HuH-7 (cell line): ENCODE results near the gene GPR183.

Source experiments
- DNase-seq: peaks from one replicate; pipeline ENCODE4 v3.0.0; 2011; ENCODE audit warnings: low spot score

Gene GPR183, protein sequence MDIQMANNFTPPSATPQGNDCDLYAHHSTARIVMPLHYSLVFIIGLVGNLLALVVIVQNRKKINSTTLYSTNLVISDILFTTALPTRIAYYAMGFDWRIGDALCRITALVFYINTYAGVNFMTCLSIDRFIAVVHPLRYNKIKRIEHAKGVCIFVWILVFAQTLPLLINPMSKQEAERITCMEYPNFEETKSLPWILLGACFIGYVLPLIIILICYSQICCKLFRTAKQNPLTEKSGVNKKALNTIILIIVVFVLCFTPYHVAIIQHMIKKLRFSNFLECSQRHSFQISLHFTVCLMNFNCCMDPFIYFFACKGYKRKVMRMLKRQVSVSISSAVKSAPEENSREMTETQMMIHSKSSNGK

DNA sequence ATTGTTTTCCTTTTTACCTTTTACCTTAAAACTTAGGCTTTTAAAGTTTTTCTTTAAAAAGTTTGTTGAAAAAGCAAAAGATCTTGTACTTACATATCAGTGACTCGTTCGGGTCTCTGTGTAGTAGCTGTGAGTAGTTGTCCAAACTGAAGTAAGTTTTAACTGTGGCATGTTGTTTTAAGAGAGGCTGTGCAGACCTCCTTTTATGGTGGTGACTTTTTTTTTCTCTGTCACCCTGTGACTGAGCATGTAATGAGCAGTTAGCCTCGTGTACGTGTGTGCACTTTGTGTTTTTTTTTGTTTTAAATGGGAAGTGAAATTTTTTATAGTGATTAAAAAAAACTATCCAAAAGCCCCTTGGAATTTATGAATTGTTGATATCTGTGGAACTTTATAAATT lies at the start of gene GPR183:
TSS of gene GPR183 (minus strand) at position 153 of the 400 bp plus-strand sequence. CDS start 11,254 bp downstream, outside the sequence.
- no peak for DNase-seq

DNA sequence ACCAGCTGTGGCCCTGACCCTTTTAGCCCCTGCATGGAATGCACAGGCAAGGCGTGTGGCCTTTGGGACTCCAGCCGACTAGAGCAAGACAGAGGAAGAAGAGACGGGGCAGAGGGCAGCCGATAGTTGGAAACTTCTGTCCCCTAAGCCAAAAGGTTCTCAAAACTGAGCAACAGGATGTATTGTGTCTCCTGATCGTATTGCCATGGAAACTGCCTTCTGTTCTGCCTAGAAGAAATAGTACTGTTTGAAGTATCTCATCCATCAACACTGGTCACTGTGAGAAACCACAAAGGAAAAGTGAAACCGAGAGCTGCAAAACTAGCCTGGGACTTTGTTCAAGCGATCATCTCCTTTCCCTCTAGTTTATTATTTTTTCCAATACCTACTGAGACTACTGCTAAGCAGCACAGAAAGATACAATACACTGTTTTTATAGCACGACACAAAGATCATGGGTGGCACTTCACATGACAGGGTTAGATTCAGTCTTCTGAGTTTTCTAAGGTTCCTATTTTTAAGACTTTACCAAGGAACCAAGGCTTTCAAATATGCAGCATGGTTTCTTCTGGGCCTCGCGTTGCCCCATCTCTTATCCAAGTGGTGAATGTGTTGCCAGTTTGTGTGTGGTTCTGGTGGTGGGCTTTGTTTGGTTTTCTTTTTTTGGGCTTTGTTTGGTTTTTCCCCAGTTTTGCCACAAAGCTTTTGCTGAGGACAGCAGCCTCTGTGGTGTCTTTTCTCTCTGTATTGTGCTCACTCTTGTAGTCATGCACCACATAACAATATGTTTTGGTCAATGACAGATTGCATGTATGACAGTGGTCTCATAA lies 49.3 kb upstream of the GPR183 start:
- DNase-seq, result no peak

DNA sequence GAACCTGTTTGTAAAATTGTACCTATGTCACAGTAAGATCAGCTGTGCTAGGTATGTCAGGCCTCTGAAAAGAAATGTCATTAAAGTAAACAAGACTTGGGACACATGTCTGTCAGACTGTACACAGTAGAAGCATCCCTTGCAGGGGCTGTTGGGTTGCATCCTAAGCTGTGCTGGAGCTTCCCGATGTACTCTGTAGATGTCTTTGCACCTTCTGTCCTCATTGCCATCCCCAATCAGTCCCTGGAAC lies 48.7 kb upstream of the GPR183 start:
- no peak for DNase-seq

DNA sequence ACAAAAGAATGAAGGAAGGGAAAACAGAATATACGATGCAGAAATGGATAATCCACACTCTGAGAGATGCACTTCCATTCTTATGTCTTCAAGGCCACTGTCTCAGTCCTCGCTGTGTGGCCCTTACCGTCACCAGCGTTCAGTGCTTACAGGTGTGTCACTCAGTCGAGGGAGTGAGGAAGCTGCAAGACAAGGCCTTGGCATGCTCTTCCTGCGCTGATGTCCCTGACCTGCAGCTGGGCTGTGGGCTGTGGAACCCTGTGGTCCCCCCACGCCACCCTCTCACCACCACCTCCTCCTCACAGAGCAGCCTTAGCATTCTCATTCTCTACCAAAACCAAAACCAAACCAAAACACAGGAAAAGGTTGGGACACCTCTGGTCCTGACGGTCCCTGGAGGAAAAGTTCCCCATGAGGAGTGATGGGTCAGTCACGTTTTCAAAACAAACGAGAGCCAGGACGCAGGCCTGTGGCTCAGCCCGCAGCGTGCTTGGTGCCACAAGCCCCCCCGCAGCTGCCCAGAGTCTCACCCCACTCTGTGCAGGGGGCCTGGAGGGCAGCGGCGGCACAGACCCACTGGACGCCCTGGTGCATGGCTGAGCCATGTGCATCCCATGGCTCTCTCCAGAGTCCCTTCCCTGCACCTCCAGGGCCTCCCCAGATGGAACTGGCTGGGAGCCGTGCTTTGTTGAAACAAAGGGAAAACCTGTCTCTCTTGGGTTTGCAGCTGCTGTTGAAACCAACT lies 48.2 kb upstream of the GPR183 start:
- no peak for DNase-seq

DNA sequence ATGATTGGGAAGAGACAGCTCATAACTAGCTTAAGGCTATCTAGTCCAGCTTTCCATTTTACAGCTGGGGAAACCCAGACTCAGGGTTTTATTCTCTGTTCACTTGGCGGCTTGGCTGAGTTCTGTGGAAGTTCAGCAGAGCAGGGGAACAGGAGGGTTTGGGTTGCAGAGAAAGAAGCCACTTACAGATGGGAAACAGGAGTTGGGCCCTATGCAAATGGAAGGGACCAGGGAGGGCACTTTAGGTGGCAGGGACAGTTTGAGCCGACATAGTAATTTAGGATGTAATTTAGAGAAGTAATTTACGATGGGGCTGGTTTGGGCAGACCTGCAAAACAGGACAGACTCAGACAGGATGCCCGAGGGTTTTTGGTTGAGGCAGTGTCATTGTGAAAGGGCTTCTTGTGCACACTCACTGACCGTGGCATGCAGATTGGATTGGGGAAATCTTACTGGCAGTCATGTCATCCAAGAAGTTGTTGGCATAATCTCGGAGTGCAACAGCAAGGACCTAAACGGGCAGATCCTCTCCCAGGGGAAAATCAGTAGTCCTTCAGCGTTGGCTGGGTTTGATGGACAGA lies 47.3 kb upstream of the GPR183 start:
- no peak for DNase-seq

DNA sequence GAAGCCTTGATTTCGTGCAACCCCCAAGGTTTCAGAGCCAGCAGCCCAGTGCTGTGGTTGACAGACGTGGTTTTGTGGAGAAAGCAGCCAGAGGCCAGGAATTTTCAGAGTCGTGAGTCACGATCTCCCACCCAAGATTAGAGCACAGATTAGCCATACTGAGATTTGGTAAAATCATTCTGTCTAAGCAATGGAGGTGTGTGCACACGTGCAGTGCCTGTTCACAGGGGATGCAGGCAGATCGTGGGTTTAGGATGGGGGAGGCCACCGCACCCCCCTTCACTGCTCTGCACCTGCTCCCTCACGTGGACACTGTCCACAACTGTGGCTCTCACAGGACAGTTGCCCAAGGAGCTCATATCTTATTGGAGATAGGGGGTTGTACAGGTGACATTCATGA lies 46.6 kb upstream of the GPR183 start:
- no peak for DNase-seq

DNA sequence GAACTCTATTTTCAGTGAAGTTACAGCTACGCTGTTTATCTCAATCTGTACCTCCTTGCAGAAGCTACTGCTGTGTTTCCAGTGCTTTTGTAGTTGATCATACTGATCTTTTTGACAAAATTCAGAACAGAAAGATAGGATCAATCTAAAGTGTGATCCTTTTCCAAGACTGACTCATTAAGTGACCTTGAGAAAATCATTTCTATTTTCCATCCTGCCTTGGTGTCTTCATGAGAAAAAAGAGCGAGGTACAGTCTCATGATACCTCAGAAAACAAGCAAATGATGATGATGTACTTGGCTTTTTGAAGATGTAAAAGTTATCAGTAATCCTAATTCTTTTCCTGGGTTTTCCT lies 46.0 kb upstream of the GPR183 start:
- no peak for DNase-seq

DNA sequence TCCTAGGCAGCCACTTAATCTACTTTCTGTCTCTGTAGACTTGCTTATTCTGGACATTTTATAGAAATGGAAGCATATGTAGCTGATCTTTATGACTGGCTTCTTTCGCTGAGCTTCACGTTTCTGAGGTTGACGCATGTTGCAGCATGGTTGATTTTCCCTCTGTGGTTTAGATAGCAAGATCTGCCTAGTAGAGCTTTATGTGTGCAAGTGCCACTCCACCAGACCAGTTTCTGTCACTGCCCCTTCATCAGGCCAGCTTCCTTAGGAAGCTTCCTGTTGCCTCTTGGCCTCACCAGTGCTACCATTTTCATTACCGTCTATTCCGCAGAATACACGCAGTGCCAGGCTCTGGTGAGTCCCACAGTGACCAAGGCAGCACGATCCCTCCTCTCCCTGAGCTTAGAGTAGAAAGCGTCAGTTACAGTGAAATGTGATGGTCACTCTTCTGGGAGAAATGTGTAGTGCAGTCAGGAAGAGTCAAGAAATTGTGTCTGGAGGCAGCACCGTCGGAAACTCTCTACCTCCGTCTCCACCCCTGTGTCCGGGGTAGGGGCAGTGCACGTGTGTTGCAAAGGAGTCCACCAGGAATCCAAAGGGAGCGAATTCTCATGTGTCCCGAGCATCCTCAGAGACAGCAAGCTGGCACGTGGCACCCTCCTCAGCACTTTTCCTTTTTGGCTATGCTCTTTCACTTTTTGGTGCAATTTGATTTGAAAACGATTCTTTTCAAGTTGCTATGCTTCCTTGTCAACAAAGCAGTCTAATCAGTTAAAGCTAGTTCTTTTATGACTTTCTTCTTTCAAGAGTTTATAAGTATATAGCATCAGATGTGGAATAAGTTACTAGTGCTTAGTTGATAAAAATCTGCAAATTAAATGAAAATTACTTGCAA lies 45.4 kb upstream of the GPR183 start:
- no peak for DNase-seq

DNA sequence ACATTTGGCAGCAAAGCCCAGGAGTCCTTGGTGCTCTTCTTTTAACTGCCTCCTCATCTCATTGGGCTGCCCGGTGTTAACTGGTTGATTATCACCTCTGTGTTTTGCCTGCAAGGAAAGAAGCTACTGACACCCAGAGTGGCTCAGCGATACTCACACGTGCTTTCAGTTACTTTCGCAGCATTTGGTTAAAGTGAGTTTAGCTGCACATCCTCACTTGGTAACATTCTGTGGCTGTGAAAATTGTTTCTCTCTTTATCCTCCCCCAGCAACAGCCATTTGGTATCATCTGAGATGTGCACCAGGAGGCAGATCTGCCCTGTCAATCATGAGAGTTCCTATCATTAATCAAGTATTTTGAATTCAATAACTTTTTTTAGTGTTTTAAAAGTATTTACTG lies 44.6 kb upstream of the GPR183 start:
- no peak for DNase-seq

DNA sequence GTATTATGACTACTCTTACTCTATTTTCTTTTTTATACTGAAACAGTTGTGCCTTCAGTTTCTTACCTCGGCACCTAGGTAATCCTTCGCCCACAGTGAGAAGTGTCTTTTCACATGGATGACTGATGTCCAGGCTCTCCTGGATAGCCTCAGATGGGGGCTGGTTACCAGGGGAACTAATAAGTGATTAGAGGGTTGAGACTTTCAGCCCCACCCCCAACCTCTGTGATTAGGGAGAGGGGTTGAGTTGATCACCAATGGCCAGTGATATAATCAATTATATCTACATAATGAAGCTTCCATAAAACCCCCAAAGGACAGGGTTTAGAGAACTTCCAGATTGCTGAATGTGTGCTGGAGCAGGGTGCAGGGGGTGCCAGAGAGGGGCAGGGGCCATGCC lies 43.0 kb upstream of the GPR183 start:
- DNase-seq, result no peak

DNA sequence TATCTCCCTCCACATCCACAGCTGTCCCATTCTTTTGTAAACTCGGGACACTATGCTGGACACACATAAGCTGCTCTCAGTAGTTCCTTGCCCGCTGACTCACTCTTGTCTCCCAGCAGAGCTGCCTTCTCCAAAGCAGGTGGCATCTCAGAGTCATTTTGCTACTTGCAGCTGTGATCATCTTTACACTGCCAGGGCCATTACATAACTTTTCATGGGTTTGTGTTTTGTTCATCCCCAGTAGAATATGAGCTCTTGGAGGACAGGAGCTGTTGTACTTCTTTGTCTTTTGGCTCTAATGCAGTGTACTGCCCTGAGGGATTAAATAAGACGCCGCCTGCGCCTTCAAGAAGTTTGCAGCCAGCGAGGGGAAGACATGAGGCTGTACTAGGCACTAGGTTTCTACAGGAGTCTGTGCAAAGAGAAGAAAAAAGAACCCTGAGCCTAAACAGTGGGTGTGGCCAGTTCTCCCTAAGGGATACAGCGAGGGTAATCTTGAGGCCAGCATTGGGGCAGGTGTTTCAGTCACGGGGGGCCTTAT lies 40.8 kb upstream of the GPR183 start:
- no peak for DNase-seq

DNA sequence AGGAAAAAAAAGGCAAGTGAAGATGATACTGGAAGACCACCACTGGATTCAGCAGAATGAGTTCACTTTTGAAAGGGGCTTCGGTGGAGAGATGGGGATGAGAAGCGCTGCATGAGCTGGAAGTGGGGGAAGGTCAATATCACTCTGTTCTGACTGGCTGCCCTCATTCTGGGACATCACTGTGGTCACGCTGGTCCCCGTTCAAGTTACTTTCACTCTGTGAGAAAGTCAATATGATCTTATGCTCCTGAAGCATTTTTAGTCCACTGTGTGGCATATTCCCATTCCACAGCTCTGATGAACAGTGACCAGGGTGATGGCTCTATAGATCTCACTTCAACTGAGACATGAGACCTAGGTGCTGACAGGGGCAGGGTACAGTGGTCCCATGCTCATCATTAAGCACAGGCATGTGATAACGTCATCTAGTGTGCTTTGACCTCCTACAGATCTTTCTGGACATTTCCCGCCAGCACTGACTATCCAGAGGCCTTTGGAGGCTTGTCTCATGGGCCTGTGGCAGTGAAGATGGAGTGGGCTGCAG lies 40.2 kb upstream of the GPR183 start:
- DNase-seq, result no peak

DNA sequence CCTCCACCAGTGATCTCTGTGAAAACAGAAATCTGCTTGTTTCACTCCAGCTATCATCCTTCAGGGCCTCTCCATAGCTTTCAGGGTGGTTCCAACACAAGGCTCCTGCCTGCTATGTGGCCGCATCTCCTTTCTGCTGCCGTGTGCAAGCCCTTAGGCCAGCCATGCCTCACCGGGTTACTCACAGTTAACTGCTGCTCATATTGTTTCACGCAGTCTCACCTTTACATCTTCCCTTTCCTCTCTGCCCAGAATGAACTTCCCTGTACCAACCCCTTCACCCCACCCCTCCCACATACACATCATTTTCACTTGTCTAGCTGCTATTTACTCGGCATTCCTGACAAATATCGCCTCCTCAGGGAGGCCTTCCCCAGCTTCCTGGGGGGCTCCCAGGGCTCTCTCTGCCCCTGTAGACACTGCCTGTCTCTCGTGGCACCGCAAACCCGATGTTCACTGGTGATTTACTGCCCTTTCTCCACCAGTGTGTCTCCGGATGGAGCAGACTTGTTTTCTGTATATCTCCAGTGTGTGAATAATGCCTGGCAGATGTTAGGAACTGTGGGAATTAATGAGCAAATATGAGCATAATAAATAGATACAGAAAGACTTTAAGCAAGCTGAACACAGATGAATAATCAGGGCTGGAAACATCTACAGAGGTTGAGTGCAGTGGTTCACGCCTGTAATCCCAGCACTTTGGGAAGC lies 39.3 kb upstream of the GPR183 start:
- DNase-seq, result no peak

DNA sequence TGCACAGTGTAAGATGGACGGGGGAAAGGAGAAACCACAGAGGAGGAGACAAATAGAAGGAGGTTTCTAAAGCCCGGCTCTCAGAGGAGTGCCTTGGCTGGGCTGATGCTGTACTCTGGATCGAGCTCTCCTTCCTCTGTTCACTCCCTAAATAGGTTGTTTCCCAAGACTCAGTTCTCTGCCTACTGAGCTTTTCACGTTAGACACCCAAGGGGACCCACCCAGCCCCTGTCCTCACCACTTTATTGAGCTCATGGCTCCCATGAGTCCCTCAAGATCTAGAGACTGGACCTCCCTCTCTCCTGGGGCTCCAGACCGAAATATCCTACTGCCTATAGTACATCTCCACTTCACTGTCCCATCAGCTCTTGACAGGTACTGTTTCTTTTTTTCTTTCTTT lies 38.1 kb upstream of the GPR183 start:
- no peak for DNase-seq

DNA sequence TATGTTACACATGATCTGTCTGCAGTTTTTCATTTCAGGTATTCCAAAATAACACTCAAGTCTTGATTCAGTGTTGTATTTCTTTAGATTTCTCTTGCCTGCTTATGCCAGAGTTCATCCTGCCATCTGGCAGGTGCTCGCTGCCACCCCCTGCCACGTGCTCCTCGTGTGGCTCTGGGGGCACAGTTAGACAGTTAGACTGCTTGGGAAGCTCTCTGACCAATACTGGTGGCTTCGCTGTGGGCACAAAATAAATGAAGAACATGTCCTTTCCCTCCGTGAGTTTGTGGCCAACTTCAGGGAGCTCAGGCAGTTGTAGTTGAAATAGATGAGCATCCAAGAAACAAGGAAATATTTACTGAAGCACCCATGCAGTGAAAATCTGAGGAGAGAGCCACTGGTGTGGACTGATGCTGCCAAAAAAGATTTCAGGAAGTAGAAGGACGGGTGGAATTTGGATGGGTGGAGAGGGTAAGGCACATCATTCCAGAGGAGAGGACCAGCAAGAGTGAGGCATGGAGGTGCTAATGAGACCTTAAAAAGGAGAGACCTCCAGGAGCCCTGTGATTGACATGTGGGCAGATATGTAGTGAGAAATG lies 37.5 kb upstream of the GPR183 start:
- DNase-seq, result no peak

DNA sequence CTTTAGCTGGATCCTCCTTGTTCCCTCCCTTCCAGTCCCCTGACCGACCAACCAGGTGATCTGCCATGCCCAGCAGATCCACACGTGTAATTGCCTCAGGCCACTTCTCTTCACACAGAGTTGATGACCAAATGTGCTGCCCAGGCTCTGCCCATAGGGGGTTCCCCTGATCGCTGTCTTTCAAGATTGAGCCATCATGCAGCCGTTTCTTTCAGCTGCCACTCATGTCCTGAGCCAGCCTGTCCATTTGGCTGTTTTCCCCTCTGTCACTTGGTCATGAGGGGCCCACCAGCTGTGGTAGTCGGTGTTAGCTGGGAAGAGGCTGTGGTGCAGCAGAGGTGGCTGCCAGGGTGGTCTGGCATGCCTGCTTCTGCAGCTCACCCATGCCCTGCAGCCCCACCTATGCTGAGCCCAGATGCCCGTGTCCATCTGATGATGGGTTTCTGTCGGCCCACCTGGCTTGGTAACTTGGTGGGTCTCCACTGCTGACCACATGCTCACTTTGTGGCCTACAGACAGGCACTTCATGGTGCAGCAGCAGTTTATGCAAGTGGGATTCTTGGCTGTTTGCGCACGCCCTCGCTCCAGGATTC lies 35.6 kb upstream of the GPR183 start:
- DNase-seq, result no peak

DNA sequence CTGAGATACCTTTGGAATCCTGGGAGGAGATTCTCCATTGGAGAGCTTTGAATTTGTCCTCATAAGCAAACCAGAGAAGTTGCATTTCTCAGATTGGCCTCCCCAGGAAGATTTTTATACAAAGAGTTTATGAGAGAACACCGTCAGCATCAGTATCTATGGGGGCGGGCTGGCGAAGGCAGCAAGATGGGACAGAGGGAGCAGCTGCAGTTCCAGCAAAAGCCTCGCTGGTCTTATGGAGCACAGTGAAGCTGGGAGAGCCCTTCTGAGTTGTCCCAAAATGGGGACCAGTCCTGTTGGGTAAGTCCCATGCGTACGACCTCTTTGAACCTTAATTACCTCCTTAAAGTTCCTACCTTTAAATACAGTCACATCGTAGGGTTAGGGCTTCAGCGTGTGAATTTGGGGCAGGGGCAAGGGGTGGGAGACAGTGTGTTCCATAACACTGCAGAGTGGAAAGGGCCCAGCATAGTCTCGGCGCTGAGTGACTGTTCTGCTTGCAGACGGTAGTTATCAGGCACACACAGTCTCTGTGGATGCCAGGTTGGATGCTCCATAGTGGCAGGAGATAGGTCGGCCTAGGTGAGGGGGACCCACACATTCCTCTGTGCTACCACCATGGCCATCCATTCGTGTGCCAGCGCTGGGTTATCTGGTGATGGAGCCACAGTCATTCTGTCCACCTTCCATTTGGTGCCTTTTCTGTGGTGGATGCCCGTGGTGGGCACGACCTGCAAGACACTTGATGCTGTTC lies 34.9 kb upstream of the GPR183 start:
- DNase-seq, result no peak

DNA sequence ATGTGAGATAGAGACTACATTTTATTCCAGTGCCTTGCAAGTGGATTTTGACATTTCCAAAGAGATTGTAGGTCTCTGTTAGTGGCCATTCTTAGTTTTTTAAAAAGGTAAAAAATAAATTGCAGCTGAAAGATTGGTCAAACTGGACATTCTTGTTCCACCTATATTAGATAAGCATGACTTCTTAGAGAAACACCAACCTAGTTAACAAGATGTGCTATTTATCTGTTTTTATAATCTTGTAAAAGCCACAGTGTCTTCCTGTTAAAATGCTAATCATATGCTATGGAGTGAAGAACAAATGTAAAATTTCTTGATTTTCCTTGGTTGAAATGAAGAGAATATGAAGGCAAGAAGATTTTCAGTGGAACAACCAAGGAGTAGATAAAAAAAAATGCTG lies 33.4 kb upstream of the GPR183 start:
- DNase-seq, result no peak
